NCI-H1417 (cell line): ENCODE measurements around the gene DDB1.
"Not testable (repeated sequence)": the region's sequence is repeated elsewhere in the genome, so short reads cannot be mapped to it uniquely, and the experiment has no call there.

Experiments
- DNase-seq, 3 experiments: peaks; one replicate each; lab custom pipeline; 2025; lab: John Stamatoyannopoulos, UW

Gene DDB1

GRCh38 chr11:61270354-61271076, 62.4 kb downstream of the DDB1 start:
- no peak for DNase-seq

GRCh38 chr11:61268588-61269250, 64.2 kb downstream of the DDB1 start:
- no peak for DNase-seq

GRCh38 chr11:61267437-61267841, 65.5 kb downstream of the DDB1 start:
- no peak for DNase-seq

GRCh38 chr11:61266602-61267001, 66.3 kb downstream of the DDB1 start:
- DNase-seq: no peak

GRCh38 chr11:61265357-61265756, 67.5 kb downstream of the DDB1 start:
- DNase-seq: no peak

GRCh38 chr11:61264795-61265194, 68.1 kb downstream of the DDB1 start:
- no peak for DNase-seq

GRCh38 chr11:61264371-61264770, 68.5 kb downstream of the DDB1 start:
- DNase-seq: no peak

GRCh38 chr11:61259363-61259762, 73.5 kb downstream of the DDB1 start:
- DNase-seq: no peak

- no peak for DNase-seq
Measured at GRCh38 chr11:61258546-61258945, 74.4 kb downstream of the DDB1 start.

GRCh38 chr11:61256710-61257482, 76.0 kb downstream of the DDB1 start:
- no peak for DNase-seq

GRCh38 chr11:61254403-61255025, 78.4 kb downstream of the DDB1 start:
- DNase-seq: peak; percentile 10 to 54 (median 22)

GRCh38 chr11:61252332-61252731, 80.6 kb downstream of the DDB1 start:
- DNase-seq: not testable (repeated sequence)

GRCh38 chr11:61250796-61251765, 81.8 kb downstream of the DDB1 start:
- DNase-seq: not testable (repeated sequence)
